HepG2 (cell line): ENCODE results near the gene SPTB. TPM values are rescaled to one million over a fixed set of nuclear protein-coding genes. Genes with fewer than 3 reads are reported as not detected.
A peak's percentile ranks its signal among the peaks of the same experiment; 100 is the strongest.

ENCODE experiments used
- ATAC-seq: fragments of 200-7000 bp; cut with Tn5 transposase; 3 replicates; pipeline ENCODE4 v1.9.1; 2020; ENCODE audit warnings: mild to moderate bottlenecking, moderate library complexity
- BruUV-seq: library from RNA; stranded (reverse); fragments of 400-500 nt; replicated peaks from 2 replicates; lab custom pipeline; 2021; lab: Mats Ljungman, UMichigan
- CTCF ChIA-PET: fragments of 300-600 bp; formaldehyde crosslinking; extraction: SDS; loops from one replicate; lab custom pipeline; 2021; ENCODE audit warnings: low total read pairs, inconsistent platforms, low intra/inter-chr PET ratio; lab: Yijun Ruan, JAX
- POLR2A ChIA-PET: fragments of 350-600 bp; sonication (Branson Sonifier 250); formaldehyde crosslinking; loops from one replicate; lab custom pipeline; 2020; ENCODE audit warnings: antibody characterized with exemption, inconsistent platforms; lab: Yijun Ruan, JAX
- DNase-seq: peaks from one replicate; pipeline ENCODE4 v3.0.0-alpha.2; 2015; ENCODE audit warnings: low spot score
- FAIRE-seq: peaks from 3 replicates; lab custom pipeline; 2011; peaks lifted over from hg19 to GRCh38; lab: Jason Lieb, UNC
- H2AFZ ChIP-seq: one replicate; pipeline ENCODE4 v1.6.1; 2011; ENCODE audit warnings: low read length, inconsistent platforms
- H3K27ac ChIP-seq: fragments of 300-600 bp; 3 replicates; pipeline ENCODE4 v1.8.0; 2011; ENCODE audit warnings: mixed run types, mild to moderate bottlenecking, mixed read lengths, low read length, inconsistent platforms; ENCODE audit not compliant: insufficient read depth; ENCODE audit errors: extremely low read length
- H3K27me3 ChIP-seq, 2 experiments: fragments of 200-600 bp in 1 of 2; 2 replicates in 1 of 2; 3 replicates in 1 of 2; pipeline versions ENCODE4 v1.6.0 to v1.8.0; 2011; ENCODE audit warnings: low read length in 2 of 2, mild to moderate bottlenecking in 2 of 2, moderate library complexity in 2 of 2, inconsistent platforms in 1 of 2; ENCODE audit not compliant: insufficient read depth in 2 of 2, control insufficient read depth in 1 of 2
- H3K36me3 ChIP-seq, 2 experiments: fragments of 200-600 bp in 1 of 2; replicated peaks in 1 of 2; 2 replicates in 1 of 2; 3 replicates in 1 of 2; pipeline versions ENCODE4 v1.5.1 to v1.8.0; 2011; ENCODE audit warnings: low read length in 2 of 2, inconsistent platforms in 1 of 2; ENCODE audit not compliant: insufficient read depth in 2 of 2, control insufficient read depth in 1 of 2
- H3K4me1 ChIP-seq: 2 replicates; pipeline ENCODE4 v1.5.1; 2012; ENCODE audit warnings: low read length, inconsistent platforms; ENCODE audit not compliant: insufficient read depth
- H3K4me2 ChIP-seq: 2 replicates; pipeline ENCODE4 v1.6.0; 2011; ENCODE audit warnings: low read depth, low read length, inconsistent platforms
- H3K4me3 ChIP-seq, 3 experiments: fragments of 200-600 bp in 1 of 3; sonication (generic), shearing (Covaris generic) in 1 of 3; replicated peaks in 1 of 3; 2 replicates each; pipeline ENCODE4 v1.5.1; 2011 to 2016; ENCODE audit warnings: low read length in 3 of 3, inconsistent platforms in 2 of 3, low read depth in 2 of 3, mild to moderate bottlenecking in 2 of 3, control low read depth in 1 of 3, mixed read lengths in 1 of 3; ENCODE audit not compliant: insufficient read depth in 1 of 3
- H3K79me2 ChIP-seq: one replicate; pipeline ENCODE4 v1.6.1; 2011; ENCODE audit warnings: low read length, inconsistent platforms; ENCODE audit not compliant: insufficient read depth
- H3K9ac ChIP-seq: 2 replicates; pipeline ENCODE4 v1.6.0; 2011; ENCODE audit warnings: mild to moderate bottlenecking, low read depth, low read length, inconsistent platforms; ENCODE audit not compliant: insufficient read depth
- H3K9me3 ChIP-seq: 2 replicates; pipeline ENCODE4 v1.5.1; 2012; ENCODE audit warnings: mild to moderate bottlenecking, low read length
- H4K20me1 ChIP-seq: 2 replicates; pipeline ENCODE4 v1.6.0; 2011; ENCODE audit warnings: inconsistent platforms, mild to moderate bottlenecking, low read length, moderate library complexity; ENCODE audit not compliant: insufficient read depth
- RNF219 ChIP-seq: sonication (generic); formaldehyde crosslinking; IDR thresholded peaks from 2 replicates; pipeline ENCODE4 v1.5.0; 2020; ENCODE audit warnings: mild to moderate bottlenecking, missing genetic modification reagents
- TAF1 ChIP-seq: sonication (generic); formaldehyde crosslinking; IDR thresholded peaks from 2 replicates; pipeline ENCODE4 v1.4.0; 2020; ENCODE audit warnings: missing genetic modification reagents
- ZBTB26 ChIP-seq: IDR thresholded peaks from 2 replicates; pipeline ENCODE4 v1.6.1; 2016; ENCODE audit warnings: missing compliant biosample characterization, missing genetic modification reagents, borderline replicate concordance
- ZBTB33 ChIP-seq: sonication (generic); formaldehyde crosslinking; IDR thresholded peaks from 2 replicates; pipeline ENCODE4 v1.4.0; 2020; ENCODE audit warnings: missing genetic modification reagents
- ZFP91 ChIP-seq: sonication (generic); formaldehyde crosslinking; IDR thresholded peaks from 2 replicates; pipeline ENCODE4 v1.9.0; 2022; ENCODE audit warnings: missing genetic modification reagents, mild to moderate bottlenecking, borderline replicate concordance
- ZNF800 ChIP-seq: sonication (generic); formaldehyde crosslinking; IDR thresholded peaks from 2 replicates; pipeline ENCODE4 v1.4.0; 2020; ENCODE audit warnings: missing genetic modification reagents
- WGBS: methylation state at CpG from one replicate; pipeline ENCODE4 v1.1.6; 2017; ENCODE audit warnings: low lambda C conversion rate; 5-methylcytosine and 5-hydroxymethylcytosine counted together
- in situ Hi-C: cut with HindIII; loops from 2 replicates; pipeline ENCODE4 v1.10.0; 2017; ENCODE audit warnings: low pct_unique_long_range_greater_than_20kb; ENCODE audit not compliant: extremely low pct_ligation_motif_present
- intact Hi-C: fragments of 100-400 bp; cut with micrococcal nuclease; formaldehyde crosslinking; loops from one replicate; pipeline ENCODE4 v1.10.0; 2022; ENCODE audit not compliant: unreplicated experiment
- polyA plus RNA-seq, 8 experiments: library from polyadenylated mRNA; depleted of rRNA in 3 of 8; stranded (reverse) in 7 of 8; unstranded in 1 of 8; fragments of >200 nt; fragmentation: Illumina TruSeq in 4 of 8; extraction: Trizol in 4 of 8; gene quantifications; 2 replicates each; pipeline versions ENCODE4 v1.2.1 to v1.2.3, GENCODE V29; 2011 to 2016; ENCODE audit warnings: low read depth in 4 of 8, missing spikeins in 1 of 8, mixed read lengths in 1 of 8; ENCODE audit not compliant: insufficient read depth in 1 of 8
- total RNA-seq, 5 experiments: library from RNA; depleted of rRNA; stranded (reverse); fragments of >200 nt; fragmentation: Illumina TruSeq; extraction: Trizol; gene quantifications; 2 replicates each; pipeline ENCODE4 v1.2.3, GENCODE V29; 2016; ENCODE audit warnings: low read depth in 1 of 5

Gene SPTB
- total and polyA plus RNA-seq, 2 of the 13 experiments (the other 11 are each of a cell fraction or from before 2014, with no cell fraction given) = 0.01 to 0.02 TPM

- Histone ChIP-seq H3K4me1 (peaks cover 38% of the 10 kb centered on the region), H3K4me3 (peak overlapping the region in 1 of 3 experiments; percentile 90; a peak in 2 of 6 replicates), H3K9me3 (no peaks in the 10 kb centered on the region), H3K4me2 (peak overlapping the region; percentile 92), H3K9ac (no peak overlapping the region), H3K36me3 (no peaks in the 10 kb centered on the region), H4K20me1 (0 out of 2 replicates have a peak, but pooled peaks cover 3% of the 10 kb centered on the region), H3K27me3 (no peaks in the 10 kb centered on the region; a peak in 1 of 5 replicates), H2AFZ (no peak overlapping the region), H3K79me2 (peaks cover 29% of the 10 kb centered on the region), H3K27ac (no peak overlapping the region)
- ATAC-seq (no peak), FAIRE-seq (no peak), DNase-seq (no peak)
- intact Hi-C loops = loop anchor here (2.0 kb wide), 1 partner anchor 71 kb away; the partner anchor contains the start of gene FNTB
- no peak for TF ChIP-seq ZBTB26 (CRISPR knock-in tag)
- TF ChIP-seq ZBTB33 (CRISPR knock-in tag) = peak; percentile 92; the same call in 1 of the 2 replicates
- in situ Hi-C loops = no loop called here
- 91% methylated on average over 2 of the region's 2 CpGs for WGBS
- CTCF ChIA-PET = no interaction called here
- BruUV-seq = no TSS peak
- POLR2A ChIA-PET = interaction anchor here (1.2 to 2.3 kb wide), 3 partner anchors 9 to 71 kb away, joined by 5 to 14 read pairs (median 7); partner anchors contain the start of gene FNTB
These were observed 36.1 kb upstream of the SPTB start for GRCh38 chr14:64915797-64916196.

GRCh38 chr14:64915029-64915424 lies 35.3 kb upstream of the SPTB start:
- ATAC-seq (no peak), DNase-seq (no peak), FAIRE-seq (no peak)
- intact Hi-C loops (loop anchor here (2.0 kb wide), 1 partner anchor 72 kb away; the partner anchor contains the start of gene FNTB), in situ Hi-C loops (no loop called here)
- TSS peak; percentile 69 for BruUV-seq
- peak overlapping the region; percentile 78 for H3K27ac ChIP-seq
- CTCF ChIA-PET = no interaction called here
- WGBS = 8% methylated on average over 4 of the region's 4 CpGs
- 0 out of 2 replicates have a peak, but pooled peaks cover 3% of the 10 kb centered on the region for H4K20me1 ChIP-seq
- H3K27me3 ChIP-seq = no peaks in the 10 kb centered on the region; a peak in 1 of 5 replicates
- H2AFZ ChIP-seq = no peak overlapping the region
- peaks cover 29% of the 10 kb centered on the region for H3K79me2 ChIP-seq
- H3K4me3 ChIP-seq = peak overlapping the region; percentile 86 to 97 (median 90)
- no peaks in the 10 kb centered on the region for H3K36me3 ChIP-seq
- no peaks in the 10 kb centered on the region for H3K9me3 ChIP-seq
- POLR2A ChIA-PET = interaction anchor here (0.8 to 2.3 kb wide), 9 partner anchors 10 to 130 kb away, joined by 3 to 14 read pairs (median 7); partner anchors contain the start of genes FNTB and GPX2
- peak overlapping the region; percentile 92 for H3K4me2 ChIP-seq
- peak overlapping the region; percentile 94 for H3K9ac ChIP-seq
- H3K4me1 ChIP-seq = peaks cover 38% of the 10 kb centered on the region
- TF ChIP-seq ZNF800 (CRISPR knock-in tag) = no peak
- no peak for TF ChIP-seq TAF1 (CRISPR knock-in tag)
- no peak for TF ChIP-seq ZFP91
- no peak for TF ChIP-seq RNF219
